HG03565 (cell line): ENCODE data around the gene LRRC42.
"Not testable (repeated sequence)": the region's sequence is repeated elsewhere in the genome, so short reads cannot be mapped to it uniquely, and the experiment has no call there.

Source experiments
- ATAC-seq: cut with Tn5 transposase; IDR thresholded peaks from one replicate; pipeline ENCODE4 v1.9.1; 2021; ENCODE audit warnings: mild to moderate bottlenecking, moderate library complexity; ENCODE audit not compliant: unreplicated experiment

Gene LRRC42

GRCh38 chr1:53967409-53968124, 21.4 kb downstream of the LRRC42 start:
- no peak for ATAC-seq

DNA sequence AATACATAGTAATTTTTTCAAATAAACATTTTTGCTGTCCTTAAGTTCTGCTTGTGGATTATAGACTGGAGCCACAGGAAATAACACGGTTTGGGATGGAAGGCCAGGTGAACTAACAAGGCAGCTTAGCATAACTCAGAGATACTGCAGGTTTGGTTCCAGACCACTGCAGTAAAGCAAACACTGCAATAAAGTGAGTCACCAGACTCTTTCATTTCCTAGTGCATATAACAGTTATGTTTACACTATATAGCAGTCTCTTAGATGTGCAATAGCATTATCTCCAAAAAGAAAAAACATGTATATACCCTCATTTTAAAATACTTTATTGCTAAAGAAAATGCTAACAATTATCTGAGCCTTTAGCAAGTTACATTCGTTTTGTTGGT, 22.0 kb downstream of the LRRC42 start:
- ATAC-seq, result no peak

GRCh38 chr1:53969323-53969722, 23.2 kb downstream of the LRRC42 start:
- ATAC-seq, result not testable (repeated sequence)

- ATAC-seq, result no peak
These were observed 25.6 kb downstream of the LRRC42 start for GRCh38 chr1:53971718-53972117.

GRCh38 chr1:53975861-53976260, 29.7 kb downstream of the LRRC42 start:
- no peak for ATAC-seq

DNA sequence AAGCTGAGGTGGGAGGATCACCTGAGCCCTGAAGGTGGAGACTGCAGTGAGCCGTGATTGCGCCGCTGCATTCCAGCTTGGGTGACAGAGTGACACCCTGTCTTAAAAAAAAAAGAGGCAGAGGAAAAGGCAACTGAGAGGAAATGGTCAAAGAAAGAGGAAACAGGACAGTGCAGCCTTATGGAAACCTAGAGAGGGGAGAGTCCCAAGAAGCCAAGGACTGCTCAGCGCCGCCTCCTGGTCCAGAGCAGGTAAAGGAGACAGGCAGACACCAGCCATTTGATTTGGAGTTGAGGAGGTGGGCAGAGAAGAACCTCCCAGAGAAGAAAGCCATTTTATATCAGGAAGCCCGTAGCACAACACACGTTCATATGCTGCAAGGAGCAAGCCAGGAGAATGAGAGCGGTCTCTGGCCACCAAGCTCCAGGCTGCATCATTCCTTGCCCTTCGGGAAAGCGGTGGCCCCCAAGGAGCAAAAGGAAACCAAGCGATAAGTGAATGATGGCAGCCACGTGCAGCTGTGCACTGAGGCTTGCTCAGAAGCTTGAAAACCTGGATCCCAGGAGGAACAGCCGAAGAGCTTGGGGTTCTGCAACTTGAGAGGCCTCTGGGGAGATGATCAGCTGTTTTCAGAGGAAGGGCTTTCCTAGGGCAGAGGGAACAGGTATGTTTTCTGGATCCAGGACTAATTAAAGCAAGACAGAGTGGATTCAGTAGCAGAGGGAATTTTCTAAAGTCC, 33.7 kb downstream of the LRRC42 start:
- no peak for ATAC-seq

- no peak for ATAC-seq
These were observed 35.1 kb downstream of the LRRC42 start for GRCh38 chr1:53981220-53981619.

- no peak for ATAC-seq
These were observed 36.0 kb downstream of the LRRC42 start for GRCh38 chr1:53982034-53982762.

GRCh38 chr1:53982763-53983104, 36.6 kb downstream of the LRRC42 start:
- ATAC-seq, result no peak

DNA sequence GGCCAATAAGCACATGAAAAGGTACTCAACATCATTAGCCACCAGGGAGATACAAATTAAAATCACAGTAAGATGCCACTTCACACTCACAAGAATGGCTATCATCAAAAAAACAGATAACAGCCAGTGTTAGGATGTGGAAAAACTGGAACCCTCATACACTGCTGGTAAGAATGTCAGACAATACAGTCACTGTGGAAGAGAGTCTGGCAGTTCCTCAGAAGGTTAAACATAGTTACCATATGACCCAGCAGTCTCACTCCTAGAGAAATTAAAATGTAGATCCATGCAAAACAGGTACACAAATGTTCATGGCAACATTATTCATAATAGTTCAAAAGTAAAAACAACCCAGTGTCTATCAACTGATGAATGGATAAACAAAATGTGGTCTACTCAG, 38.6 kb downstream of the LRRC42 start:
- no peak for ATAC-seq

DNA sequence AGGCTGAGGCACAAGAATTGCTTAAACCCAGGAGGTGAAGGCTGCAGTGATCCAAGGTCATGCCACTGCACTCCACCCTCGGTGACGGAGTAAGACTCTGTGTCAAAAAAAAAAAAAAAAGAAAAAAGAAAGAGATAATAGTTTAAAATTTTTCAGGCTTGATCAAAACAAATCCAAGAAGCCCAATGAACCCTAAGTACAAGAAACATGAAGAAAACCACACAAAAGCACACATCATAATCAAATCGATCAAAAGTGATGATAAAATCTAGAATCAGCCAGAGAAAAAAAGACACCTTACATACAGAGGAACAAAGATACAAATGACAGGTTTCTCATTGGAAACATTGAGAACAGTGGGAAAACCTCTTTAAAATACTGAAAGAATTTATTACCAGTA, 40.3 kb downstream of the LRRC42 start:
- no peak for ATAC-seq

DNA sequence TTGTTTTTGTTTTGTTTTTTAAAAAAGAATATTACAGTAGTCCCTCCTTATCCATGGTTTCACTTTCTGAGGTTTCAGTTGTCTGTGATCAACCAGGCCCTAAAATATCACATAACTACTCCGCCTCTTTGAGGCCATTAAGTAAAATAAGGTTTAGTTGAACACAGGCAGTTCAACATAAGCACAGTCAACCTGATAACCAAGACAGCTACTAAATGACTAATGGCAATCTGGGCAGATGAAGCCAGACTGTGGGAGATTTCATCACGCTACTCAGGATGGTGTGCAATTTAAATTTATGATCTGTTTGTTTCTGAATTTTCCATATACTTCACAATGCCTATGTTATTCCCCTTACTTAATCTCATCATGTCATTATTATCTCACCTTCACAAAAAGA, 41.7 kb downstream of the LRRC42 start:
- ATAC-seq, result no peak

DNA sequence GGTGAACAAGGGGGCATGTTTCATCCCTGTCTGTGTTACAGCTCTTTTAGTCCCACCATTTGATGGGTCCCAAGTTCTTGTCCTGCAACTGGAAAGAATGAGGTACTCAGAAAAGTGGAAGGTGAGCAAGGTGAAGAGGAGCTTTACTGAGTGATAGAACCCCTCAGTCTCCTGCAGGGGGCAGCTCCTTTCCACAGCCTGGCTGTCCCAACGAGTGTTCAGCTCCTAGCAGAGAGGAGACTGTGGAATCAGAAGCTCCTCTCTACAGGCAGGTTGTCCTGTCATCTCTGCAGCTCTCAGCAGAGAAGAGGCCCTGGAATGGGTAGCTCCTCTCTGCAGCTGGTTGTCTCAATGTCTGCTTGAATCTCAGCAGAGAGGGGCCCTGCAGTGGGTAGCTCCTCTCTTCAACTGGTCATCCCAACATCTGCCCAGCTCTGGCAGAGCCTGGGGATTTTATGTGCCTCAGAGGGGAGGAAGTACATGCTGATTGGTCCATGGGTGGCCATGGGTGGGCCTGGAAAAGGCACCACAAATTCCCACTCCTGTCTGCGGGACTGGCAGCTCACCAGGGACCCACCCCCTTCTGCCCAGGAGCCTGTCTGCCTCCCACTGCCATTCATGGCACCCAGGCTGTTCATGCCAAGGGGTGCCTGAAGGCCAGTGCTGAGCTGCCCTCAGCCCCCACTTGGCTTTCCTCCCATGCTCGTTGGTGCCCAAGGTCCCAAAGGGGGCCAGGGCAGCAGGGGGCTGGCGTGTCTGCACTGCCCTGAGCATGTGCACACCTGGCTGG, 46.1 kb downstream of the LRRC42 start:
- no peak for ATAC-seq

DNA sequence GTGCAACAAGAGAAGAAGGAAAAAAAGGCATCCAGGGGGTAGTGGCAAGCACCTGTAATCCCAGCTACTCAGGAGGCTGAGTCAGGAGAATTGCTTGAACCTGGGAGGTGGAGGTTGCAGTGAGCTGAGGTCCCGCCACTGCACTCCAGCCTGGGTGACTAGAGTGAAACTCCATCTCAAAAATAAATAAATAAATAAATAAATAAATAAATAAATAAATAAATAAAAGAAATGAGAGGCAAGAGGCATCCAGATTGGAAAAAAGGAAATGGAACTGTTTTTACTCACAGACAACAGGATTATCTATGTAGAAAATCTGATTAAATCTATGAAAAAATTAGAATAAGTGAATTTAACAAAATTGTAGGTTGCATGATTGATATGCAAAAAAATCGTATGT, 48.4 kb downstream of the LRRC42 start:
- not testable (repeated sequence) for ATAC-seq

GRCh38 chr1:53995683-53996082, 49.5 kb downstream of the LRRC42 start:
- no peak for ATAC-seq

DNA sequence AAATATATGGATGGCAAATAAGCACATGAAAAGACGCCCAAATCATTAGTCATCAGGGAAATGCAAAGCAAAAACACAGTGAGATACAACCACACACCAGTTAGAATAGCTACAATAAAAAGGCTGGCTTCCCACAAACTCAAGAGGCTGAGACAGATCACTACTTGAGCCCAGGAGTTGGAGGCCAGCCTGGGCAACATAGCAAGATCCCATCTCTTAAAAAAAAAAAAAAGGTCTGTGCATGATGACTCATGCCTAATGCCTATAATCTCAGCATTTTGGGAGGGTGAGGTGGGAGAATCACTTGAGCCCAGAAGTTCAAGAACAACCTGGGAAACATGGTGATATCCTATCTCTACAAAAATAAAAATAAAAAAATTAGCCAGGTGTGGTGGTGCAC, 52.1 kb downstream of the LRRC42 start:
- ATAC-seq, result no peak

GRCh38 chr1:53999920-54000319, 53.8 kb downstream of the LRRC42 start:
- ATAC-seq, result no peak

DNA sequence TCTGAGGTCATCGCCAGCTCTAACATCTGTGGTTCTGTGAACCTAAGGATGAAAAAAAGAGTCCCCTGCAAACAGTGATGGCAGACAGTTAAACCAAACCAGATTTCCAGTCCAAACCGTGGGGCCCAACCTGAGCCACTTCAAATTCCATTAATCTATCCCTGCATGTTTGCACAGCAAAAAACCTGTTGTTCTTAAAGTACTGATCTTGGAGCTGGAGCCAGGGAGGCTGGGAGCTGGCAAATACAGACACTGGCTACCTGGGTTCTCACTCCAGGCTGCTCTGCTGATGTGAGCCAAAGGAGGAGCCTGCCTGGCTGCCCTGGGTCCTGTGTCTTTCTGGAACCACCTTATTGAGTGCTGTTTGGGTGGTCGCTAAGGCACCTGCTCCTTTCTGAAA, 55.4 kb downstream of the LRRC42 start:
- no peak for ATAC-seq

DNA sequence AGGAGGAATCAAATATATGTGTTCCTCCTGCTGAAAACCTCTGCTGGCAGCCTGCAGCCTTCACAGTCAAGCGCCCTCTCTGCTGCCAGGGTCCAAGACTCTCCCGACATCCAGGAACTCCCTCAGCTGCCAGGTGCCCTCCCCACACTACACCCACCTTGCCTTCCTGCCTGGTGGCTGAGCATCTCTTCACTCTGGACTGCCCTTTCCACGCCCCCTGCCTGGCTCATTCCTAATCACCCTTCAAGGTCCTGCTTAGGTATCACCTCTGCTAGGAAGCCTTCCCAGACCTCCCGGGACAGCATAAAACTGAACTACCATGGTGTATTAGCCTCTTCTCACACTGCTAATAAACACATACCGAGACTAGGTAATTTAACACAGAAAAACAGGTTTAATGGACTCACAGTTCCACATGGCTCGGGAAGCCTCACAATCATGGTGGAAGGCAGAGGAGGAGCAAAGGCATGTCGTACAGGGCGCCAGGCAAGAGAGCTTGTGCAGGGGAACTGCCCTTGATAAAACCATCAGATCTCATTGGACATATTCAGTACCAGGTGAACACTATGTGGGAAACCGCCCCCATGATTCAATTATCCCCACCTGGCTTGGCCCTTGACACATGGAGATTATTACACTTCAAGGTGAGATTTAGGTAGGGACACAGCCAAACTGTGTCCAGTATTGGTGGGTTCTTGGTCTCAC, 56.5 kb downstream of the LRRC42 start:
- ATAC-seq, result no peak

GRCh38 chr1:54003249-54003646, 57.1 kb downstream of the LRRC42 start:
- no peak for ATAC-seq
